Large intestine (tissue), 3 donors: ENCODE measurements around the gene KLHL40. TPM values are rescaled to one million over a fixed set of nuclear protein-coding genes. Genes with fewer than 3 reads are reported as not detected.

ENCODE experiments used
- DNase-seq, 2 donors: peaks; one replicate each; pipeline versions ENCODE4 v3.0.0 to v3.0.0-alpha.2; 2013
- H3K27ac ChIP-seq: one replicate; pipeline ENCODE4 v1.5.1; 2013; ENCODE audit warnings: low read length
- H3K27me3 ChIP-seq: 2 replicates; pipeline ENCODE4 v1.6.1; 2013; ENCODE audit warnings: low read length; ENCODE audit not compliant: control insufficient read depth, insufficient read depth
- H3K36me3 ChIP-seq: 2 replicates; pipeline ENCODE4 v1.6.1; 2013; ENCODE audit warnings: low read length; ENCODE audit not compliant: control insufficient read depth, insufficient read depth
- H3K4me1 ChIP-seq: one replicate; pipeline ENCODE4 v1.6.1; 2013; ENCODE audit warnings: low read length; ENCODE audit not compliant: control insufficient read depth, insufficient read depth
- H3K4me3 ChIP-seq: one replicate; pipeline ENCODE4 v1.5.1; 2013; ENCODE audit warnings: low read length
- H3K9me3 ChIP-seq: one replicate; pipeline ENCODE4 v1.6.1; 2013; ENCODE audit warnings: mild to moderate bottlenecking, low read depth, low read length, moderate library complexity; ENCODE audit not compliant: control insufficient read depth
- WGBS: methylation state at CpG from one replicate; pipeline ENCODE4 v1.1.5; 2013; ENCODE audit warnings: low lambda C conversion rate; ENCODE audit not compliant: insufficient coverage; 5-methylcytosine and 5-hydroxymethylcytosine counted together
- polyA plus RNA-seq: library from polyadenylated mRNA; unstranded; fragments of 120-200 nt; gene quantifications from one replicate; pipeline ENCODE4 v1.2.1, GENCODE V29; 2013

The KLHL40 gene
- polyA plus RNA-seq, 1 donor: 0.25 TPM

DNA sequence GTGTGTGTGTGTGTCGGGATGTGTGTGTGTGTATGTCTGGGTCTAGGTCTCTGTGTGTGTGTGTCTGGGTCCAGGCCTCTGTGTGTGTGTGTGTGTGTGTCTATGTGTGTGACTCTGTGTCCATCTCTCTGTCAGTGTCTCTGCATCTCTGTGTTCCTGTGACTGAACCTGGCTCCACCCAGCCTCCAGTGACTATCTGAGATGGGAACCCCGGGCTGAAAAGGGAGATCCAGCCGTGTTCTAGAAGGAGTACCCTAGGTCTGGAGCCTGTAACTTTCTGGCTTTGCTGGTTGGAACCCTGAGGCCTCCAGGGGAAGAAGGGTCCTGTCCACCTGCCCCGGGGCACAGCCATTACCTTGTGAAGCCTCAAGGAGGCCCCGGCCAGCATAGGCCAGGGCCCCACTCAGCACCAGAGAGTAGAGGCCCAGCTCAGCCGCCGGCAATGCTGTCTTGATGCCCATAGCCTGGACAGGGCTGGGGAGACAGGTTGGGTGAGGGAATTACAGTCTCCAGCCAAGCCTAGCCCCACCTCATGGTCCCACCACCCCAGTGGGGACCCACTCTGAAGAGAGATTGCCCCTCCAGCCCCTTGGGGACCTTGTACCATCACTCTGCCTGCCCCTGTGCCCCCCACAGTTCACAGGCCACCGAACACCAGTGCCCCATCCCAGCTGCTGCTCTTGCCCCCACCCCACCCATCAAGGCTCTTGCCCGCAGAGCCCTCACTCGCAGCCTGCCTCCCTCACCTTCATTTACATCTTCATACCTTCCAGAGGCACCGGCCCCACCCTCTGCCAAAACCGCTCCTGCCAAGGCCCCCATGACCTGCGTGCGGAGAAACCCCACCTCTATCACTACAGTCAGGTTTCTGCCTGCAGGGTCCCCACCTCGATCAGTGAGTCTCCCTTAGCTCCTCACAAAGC, 15.3 kb downstream of the KLHL40 start:
- no peak overlapping the region for H3K4me3 ChIP-seq
- H3K36me3 ChIP-seq: no peaks in the 10 kb centered on the region
- no peaks in the 10 kb centered on the region for H3K9me3 ChIP-seq
- no peak overlapping the region for H3K27ac ChIP-seq
- no peaks in the 10 kb centered on the region for H3K4me1 ChIP-seq
- 80% methylated on average over 1 of the region's 15 CpGs for WGBS
- no peak for DNase-seq
- peaks cover 6% of the 10 kb centered on the region for H3K27me3 ChIP-seq

DNA sequence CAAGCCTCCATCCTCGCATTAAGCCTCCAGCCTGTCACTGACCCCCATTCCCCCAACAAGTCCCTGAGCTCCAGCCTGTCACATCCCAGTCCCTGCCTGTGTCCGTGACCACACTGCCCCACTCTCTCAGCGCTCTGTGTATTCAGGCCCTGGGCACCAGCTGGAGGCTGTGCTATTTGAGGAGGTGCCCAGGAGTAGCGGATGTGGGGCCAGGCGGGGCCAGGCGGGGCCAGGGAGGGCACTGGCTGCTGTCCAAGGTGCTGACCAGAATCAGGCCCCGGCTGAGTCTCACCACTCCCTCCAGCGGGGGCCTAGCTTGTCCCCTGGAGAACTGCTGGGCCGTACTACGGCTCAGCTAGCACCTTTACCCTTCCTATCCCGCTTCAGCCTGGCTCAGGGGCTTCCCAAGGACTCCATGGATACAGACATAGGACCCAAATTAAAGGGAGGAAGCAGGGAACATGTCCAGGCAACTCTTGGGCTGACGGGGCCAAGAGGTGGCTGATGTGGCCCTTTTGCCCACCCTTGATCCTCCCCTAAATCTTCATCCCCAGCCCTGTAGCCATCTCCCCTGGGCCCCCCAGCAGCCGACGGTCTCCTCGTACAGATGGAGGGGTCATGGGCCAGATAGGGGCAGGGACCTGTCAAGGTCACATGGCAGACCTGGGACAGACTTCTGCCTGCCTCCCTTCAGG, 16.2 kb downstream of the KLHL40 start:
- 0% methylated on average over 3 of the region's 15 CpGs for WGBS
- Histone ChIP-seq H3K27ac (no peak overlapping the region), H3K4me1 (no peaks in the 10 kb centered on the region), H3K36me3 (no peaks in the 10 kb centered on the region), H3K9me3 (no peaks in the 10 kb centered on the region), H3K4me3 (no peak overlapping the region), H3K27me3 (peaks cover 4% of the 10 kb centered on the region)
- peak in 1 of 2 donors; percentile 25 for DNase-seq

DNA sequence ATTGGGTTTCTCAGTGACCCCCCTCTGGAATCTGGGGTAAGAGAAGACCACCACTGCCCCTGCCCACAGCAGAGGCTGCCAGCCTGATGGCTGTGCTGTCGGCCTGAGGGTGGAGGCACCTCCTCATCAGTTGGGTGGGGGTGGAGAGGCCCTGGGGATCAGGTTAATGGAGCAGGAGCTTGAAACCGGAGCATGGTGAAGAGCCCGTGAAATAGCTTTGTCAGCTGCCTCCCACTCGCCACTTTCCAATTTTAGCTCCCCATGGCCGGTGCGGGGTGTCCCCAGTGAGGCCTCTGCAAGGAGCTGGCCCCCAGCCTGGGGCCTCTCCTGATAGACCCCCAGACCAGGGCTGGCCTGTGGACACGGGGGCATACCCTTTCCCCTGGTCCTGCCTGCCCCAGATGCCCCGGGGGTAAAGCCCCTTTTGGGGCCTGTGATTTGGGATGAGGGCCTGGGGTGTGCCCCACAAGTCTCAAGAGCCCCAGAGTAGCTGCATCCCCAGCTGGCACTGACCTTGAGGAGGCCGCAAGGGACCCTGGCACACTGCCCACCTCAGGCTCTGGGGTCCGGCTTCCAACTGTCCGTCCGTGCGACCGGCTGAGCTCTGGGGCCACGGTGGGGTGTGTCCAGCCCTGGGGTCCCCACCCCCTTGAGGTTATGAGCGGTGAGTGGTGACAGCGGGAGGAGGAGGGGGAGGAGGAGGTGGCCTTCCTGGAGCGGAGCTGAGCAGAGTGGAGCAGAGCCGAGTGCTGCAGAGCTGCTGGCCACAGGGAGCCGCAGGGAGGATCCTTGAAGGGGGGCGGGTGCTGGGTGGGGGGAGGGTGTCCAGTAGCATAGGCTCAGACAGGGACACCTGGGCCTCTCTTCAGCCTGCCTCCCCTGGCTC, 17.0 kb downstream of the KLHL40 start, which contains the start of gene HHATL:
TSS of gene HHATL (minus strand) at position 733 of the 886 bp plus-strand sequence. CDS start 1,972 bp downstream, outside the sequence.
- DNase-seq: no peak
- Histone ChIP-seq H3K27me3 (peaks cover 4% of the 10 kb centered on the region), H3K9me3 (no peaks in the 10 kb centered on the region), H3K4me3 (no peak within 1 kb of the TSS), H3K4me1 (no peaks in the 10 kb centered on the region), H3K36me3 (no peaks in the 10 kb centered on the region), H3K27ac (no peak within 1 kb of the TSS)
- no CpG with 5 or more reads among the region's 21 CpGs for WGBS

DNA sequence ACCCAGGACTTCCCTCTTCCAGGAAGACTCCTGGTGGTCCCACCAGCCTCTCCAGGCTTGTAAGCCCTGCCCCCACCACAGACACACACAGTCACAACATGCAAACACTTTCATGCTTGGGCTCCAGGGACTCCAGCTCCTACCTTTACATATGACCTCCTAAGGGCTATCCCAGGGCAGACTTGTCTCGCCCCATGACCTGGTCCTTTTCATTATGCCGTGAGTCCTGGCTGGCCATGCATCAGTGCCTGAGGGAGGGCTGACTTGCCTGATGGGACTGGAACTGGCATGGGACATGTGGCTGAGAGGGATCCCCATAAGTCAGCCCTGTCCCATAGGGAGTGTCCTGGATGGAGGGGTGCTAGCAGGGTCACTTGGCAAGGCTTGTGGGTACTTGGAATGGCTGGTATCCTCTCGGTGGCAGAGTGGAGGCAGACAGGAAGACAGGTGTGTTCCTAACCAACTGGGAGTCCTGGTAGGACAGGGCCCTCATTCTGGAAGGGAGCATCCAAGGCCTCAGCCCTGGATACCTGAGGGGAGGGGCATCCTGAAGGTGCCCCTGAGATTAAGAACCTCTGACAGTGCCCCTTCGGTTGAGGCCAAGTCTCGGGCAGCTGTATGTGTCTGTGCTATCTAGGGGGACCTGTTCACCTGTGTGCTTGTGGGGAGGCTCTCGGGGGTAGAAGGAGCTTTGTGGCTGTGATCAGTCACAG, 17.8 kb downstream of the KLHL40 start:
- no CpG with 5 or more reads among the region's 6 CpGs for WGBS
- H3K9me3 ChIP-seq: no peaks in the 10 kb centered on the region
- no peak overlapping the region for H3K27ac ChIP-seq
- H3K27me3 ChIP-seq: peaks cover 4% of the 10 kb centered on the region
- no peaks in the 10 kb centered on the region for H3K4me1 ChIP-seq
- H3K4me3 ChIP-seq: no peak overlapping the region
- DNase-seq: no peak
- no peaks in the 10 kb centered on the region for H3K36me3 ChIP-seq

DNA sequence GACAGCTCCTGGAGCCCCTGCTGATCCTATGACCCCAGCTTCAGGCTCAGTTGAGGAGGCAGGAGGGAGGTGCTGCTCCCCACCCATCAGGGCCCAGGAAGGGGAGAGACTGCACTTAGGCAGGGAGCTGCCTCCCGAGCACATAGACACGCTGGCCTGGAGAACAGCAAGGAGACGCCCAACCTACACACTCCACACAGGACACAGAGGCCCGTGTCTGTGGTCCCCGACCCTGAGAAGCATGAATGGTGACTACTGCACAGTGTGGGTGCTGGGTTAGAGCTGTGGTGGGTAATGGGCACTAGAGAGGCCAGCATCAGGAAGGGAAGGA, 18.3 kb downstream of the KLHL40 start:
- peaks cover 2% of the 10 kb centered on the region for H3K27me3 ChIP-seq
- H3K27ac ChIP-seq: no peak overlapping the region
- no peaks in the 10 kb centered on the region for H3K9me3 ChIP-seq
- no peaks in the 10 kb centered on the region for H3K36me3 ChIP-seq
- H3K4me1 ChIP-seq: no peaks in the 10 kb centered on the region
- WGBS: no CpG with 5 or more reads among the region's 5 CpGs
- no peak overlapping the region for H3K4me3 ChIP-seq
- DNase-seq: no peak

DNA sequence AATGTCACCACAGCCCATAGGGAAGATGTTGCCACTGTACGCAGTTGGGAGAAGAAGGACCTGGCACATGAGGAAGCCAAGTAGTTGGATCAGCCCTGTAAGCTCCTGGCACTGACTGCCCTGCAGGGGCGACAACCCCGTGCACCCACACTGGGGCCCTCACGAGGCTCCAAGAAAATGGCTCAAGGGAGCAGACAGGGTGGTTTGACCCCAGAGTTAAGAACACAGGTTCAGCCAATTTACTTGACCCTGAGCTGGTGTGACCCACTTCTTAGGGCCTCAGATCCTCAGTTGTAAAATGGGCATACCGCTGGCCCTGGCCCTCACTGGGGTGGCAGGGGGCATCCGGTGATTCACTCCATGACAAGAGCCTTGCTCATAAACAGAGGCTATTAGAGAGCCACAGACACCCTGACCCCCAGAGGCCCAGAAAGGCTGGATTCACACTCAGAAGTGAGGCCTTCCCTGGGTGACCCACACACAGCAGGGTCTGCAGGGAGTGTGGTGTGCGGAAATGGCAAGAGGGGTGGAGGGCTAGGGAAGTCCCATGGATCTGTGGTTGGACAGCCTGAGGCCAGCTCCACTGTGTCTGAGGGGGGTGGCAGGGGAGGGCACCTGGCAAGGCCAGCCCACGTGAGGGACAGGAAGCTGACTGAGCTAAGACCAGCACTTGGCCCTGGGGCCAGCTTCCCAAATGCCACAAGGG, 19.0 kb downstream of the KLHL40 start:
- WGBS: no CpG with 5 or more reads among the region's 8 CpGs
- no peak for DNase-seq
- no peaks in the 10 kb centered on the region for H3K36me3 ChIP-seq
- H3K4me1 ChIP-seq: no peaks in the 10 kb centered on the region
- H3K4me3 ChIP-seq: no peak overlapping the region
- H3K9me3 ChIP-seq: no peaks in the 10 kb centered on the region
- H3K27me3 ChIP-seq: no peaks in the 10 kb centered on the region
- H3K27ac ChIP-seq: no peak overlapping the region

DNA sequence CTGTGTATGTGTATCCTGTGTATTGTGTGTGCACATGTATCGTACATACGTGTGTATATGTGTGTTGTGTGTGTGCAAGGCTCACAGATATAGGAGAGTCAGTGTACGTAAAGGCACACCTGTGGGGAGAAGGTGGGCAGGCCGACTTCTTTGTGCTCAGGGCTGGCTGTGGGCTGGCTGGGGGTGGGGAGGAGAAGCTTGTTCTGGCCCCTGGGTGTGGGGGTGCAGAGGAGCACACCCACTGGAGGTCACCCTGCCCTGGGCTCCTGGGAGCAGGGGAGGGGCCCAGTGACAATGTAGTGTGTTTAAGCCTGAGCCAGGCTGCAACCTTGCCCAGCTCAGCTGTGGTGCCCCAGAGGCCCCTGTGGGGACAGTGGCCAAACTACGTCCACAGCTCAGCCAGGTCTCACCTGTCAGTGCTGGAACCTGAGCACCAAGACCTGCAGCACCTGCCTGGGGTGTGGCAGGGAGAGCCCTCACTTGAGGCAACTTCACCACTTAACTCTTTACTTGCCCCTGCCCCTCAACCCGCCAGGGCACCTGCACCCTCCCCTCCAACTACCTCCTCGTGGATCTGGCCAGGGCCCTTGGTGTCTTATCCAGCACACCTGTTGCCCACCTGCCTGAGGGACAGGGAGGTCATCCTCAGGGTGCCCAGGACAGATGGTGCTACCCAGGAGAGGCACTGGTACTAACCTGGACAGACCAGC, 19.9 kb downstream of the KLHL40 start:
- H3K27me3 ChIP-seq: no peaks in the 10 kb centered on the region
- no peak for DNase-seq
- H3K4me1 ChIP-seq: no peaks in the 10 kb centered on the region
- H3K36me3 ChIP-seq: no peaks in the 10 kb centered on the region
- no peak overlapping the region for H3K27ac ChIP-seq
- WGBS: 40% methylated on average over 1 of the region's 7 CpGs
- no peaks in the 10 kb centered on the region for H3K9me3 ChIP-seq
- H3K4me3 ChIP-seq: no peak overlapping the region

DNA sequence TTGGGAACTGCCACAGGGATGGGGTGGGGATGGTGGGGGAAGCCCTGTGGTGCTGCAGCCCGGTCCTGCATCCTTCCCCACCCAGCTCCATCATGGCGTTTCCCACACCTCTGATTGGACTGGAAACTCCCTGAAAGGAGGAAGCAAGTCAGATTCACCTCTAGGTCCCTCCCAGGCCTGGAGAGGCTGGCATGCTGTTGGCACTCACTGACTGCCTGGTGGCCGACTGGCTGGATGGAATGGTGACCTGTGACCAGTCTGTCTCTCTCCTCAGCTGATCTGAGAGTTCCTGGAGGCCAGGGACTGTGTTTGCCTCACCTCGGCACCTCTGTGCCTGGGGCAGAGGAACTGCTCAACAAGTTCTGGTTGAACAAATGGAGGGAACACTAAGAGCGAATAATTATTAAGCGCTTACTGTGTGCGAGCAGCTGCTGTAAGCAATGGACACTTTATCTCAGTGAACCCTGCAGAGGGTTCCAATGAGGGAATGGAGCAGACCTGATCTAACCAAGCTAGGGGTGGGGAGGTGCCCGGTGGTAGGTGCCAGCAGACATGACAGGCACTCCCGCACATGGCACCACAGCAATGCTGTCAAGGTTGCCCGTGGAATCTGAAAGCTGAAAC, 20.7 kb downstream of the KLHL40 start:
- no peak overlapping the region for H3K4me3 ChIP-seq
- H3K4me1 ChIP-seq: no peaks in the 10 kb centered on the region
- no peaks in the 10 kb centered on the region for H3K36me3 ChIP-seq
- no CpG with 5 or more reads among the region's 10 CpGs for WGBS
- DNase-seq: no peak
- no peak overlapping the region for H3K27ac ChIP-seq
- H3K27me3 ChIP-seq: no peaks in the 10 kb centered on the region
- no peaks in the 10 kb centered on the region for H3K9me3 ChIP-seq
